ENCODE data around the gene ZCCHC4.
"Not testable (repeated sequence)": the region's sequence is repeated elsewhere in the genome, so short reads cannot be mapped to it uniquely, and the experiment has no call there.

Gene ZCCHC4

DNA sequence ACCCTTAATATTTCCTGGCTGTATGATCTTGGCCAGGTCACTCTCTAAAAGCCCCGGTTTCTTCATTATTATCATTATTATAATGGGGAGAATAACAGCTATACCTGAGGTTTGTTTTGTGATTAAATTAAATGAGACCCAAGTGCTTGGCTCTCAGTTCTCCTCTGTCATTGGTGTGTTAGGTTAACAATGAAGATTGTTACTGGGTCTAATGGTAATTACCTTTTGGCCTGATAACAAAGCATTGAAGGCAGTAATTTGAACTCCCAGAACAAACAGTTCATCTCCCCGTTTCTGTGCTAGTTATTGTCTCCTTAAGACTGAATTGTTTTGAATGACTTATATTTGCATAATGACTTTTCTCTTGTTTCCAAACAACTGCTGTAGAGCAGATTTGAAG lies 57.7 kb downstream of the ZCCHC4 start:
- TF ChIP-seq, protein P1, sequence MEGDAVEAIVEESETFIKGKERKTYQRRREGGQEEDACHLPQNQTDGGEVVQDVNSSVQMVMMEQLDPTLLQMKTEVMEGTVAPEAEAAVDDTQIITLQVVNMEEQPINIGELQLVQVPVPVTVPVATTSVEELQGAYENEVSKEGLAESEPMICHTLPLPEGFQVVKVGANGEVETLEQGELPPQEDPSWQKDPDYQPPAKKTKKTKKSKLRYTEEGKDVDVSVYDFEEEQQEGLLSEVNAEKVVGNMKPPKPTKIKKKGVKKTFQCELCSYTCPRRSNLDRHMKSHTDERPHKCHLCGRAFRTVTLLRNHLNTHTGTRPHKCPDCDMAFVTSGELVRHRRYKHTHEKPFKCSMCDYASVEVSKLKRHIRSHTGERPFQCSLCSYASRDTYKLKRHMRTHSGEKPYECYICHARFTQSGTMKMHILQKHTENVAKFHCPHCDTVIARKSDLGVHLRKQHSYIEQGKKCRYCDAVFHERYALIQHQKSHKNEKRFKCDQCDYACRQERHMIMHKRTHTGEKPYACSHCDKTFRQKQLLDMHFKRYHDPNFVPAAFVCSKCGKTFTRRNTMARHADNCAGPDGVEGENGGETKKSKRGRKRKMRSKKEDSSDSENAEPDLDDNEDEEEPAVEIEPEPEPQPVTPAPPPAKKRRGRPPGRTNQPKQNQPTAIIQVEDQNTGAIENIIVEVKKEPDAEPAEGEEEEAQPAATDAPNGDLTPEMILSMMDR (IDR thresholded peaks at IDR 0.05; ENCODE audit: low read length, missing control alignments) = no peak
- no peak for DNase-seq (ENCODE audit: low read depth)
- no peak overlapping the region for H3K4me3 ChIP-seq (replicated peaks; ENCODE audit: low read depth, low read length)

DNA sequence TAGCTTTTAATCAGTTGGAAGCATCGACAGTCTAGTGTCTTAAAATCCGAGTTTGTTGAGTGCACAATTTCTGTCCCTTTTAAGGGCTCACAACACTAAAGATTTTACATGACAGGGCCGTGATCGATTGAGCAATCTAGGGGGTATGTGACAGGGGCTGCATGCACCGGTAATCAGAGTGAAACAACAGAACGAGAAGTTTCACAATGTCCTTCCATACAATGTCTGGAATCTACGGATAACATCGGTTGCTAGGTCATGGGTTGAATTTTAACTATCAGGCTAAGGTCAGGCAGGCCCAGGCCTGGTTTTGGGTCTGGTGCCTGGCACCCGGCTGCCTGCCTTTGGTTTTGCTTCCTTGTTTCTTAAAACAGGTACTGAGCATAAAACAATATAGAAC lies 60.0 kb downstream of the ZCCHC4 start:
- not testable (repeated sequence) for H3K4me3 ChIP-seq (replicated peaks; ENCODE audit: low read depth, low read length); DNase-seq (ENCODE audit: low read depth)

DNA sequence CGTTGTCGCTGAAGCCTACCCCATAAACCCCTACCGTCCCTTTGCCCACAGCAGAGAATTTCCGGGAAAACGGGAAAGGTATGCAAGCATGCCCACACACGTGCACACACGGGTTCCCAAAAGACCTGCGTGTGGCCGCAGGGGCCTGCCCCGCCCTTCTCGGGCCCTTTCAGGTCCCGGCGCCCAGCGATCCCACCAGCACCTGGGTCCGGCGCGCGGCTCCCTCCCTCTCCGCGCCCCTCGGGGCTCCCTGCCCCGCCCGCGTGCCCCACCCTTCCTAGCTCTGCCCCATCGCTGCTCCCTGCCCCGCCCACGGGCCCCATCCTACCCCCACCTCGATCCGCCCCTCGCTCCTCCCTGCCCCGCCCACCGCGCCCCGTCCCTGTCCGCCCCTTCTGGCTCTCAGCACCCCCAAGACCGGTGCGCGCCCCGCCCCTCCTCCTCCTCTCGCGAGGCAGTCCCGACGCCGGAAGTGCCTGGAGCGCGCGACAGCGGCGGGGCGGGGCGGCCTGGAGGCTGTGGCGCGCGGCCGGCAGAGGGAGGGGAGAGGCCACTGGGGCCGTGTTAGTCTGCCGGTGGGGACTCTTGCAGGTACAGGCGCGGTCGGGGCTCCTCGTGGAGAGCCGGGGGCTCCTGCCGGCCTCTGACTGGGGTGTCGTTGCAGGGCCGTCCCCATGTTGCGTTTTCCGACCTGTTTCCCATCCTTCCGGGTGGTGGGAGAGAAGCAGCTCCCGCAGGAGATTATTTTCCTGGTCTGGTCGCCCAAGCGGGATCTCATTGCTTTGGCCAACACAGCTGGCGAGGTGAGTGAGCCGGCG lies 64.4 kb downstream of the ZCCHC4 start, which contains the start of gene ANAPC4:
ANAPC4 (plus strand) TSS at position 510 of the 818 bp plus-strand sequence; CDS start at position 675, 165 bp downstream.
- peak; percentile 89 for DNase-seq (ENCODE audit: low read depth)
- TF ChIP-seq, protein P1 (IDR thresholded peaks at IDR 0.05; ENCODE audit: low read length, missing control alignments) = no peak
- peak within 1 kb of the TSS; percentile 78 for H3K4me3 ChIP-seq (replicated peaks; ENCODE audit: low read depth, low read length)

DNA sequence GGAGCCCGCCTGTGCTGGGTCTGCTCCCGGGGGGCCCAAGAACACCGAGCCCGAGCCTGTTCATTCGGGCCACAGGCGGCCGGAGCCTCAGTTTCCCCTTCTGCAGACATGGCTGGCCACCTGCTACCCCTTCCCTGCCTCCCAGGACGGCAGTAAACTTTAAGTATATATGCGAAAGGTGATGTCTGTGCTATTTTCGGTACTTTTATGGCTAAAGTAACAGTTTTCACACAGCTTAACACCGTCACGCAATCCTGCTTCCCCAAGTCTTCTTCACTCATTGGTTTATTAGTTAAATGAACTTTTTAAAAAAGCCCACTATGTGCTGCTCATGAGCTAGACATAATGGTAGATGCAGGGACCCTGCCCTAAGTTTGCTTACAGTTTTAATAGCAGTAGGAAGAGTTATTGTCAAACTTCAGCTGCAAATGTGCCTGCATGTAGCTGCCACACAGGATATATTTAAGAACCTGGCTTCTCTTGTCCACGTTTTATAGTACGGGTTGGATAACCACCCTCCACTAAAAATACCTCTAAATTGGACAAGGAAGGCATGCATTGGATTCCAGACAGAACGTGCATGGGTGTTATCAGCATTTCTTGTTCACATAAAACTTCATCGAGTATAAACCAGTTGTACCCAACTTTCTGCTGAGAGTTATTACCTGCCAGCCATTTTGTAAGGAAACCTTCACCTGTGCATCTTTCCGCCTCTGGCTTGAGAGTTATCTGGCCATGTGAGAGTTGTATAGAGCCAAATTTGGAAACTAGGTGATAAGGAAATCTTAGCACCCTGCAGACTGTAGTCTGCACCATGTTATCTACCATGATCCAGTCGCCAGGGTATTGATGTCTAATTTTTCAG lies 65.2 kb downstream of the ZCCHC4 start:
- DNase-seq (ENCODE audit: low read depth) = peak; percentile 4
- peak overlapping the region; percentile 78 for H3K4me3 ChIP-seq (replicated peaks; ENCODE audit: low read depth, low read length)
- TF ChIP-seq, protein P1 (IDR thresholded peaks at IDR 0.05; ENCODE audit: low read length, missing control alignments) = no peak

DNA sequence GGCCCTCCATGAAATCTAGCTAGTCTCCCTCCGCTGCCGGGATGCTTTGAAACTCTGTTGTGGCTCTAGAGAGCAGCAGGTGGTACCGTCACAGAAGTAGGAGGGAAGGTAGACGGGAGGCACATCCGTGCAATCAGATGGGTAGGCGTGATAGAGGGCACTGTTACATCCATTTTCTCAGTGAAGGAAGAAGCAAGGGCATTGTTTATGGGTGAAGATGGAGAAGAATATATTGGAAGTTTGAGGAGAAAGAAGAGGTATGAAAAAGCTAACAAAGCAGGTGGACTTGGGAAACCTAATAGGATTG lies 65.8 kb downstream of the ZCCHC4 start:
- H3K4me3 ChIP-seq (replicated peaks; ENCODE audit: low read depth, low read length) = peak overlapping the region; percentile 78
- TF ChIP-seq, protein P1 (IDR thresholded peaks at IDR 0.05; ENCODE audit: low read length, missing control alignments) = no peak
- no peak for DNase-seq (ENCODE audit: low read depth)

DNA sequence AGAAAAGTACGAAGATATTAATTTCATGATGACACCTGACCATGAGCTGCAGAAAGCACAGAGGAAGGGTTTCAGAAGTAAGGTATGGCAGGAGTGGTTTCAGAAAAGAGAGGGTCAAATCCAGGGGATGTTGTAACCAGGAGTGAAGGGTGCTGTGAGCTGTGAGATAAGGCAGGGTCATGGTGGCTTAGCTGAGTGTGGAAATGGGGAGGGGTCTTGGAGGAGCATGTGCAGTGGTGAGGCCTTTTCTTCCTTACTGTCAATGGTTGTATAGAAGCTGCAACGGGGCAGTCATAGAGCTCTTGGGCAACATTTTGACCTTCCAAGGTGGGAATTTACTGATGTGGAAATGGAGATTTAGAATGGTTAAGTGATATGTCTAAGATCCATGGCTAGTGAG lies 67.0 kb downstream of the ZCCHC4 start:
- no peak for DNase-seq (ENCODE audit: low read depth)
- TF ChIP-seq, protein P1 (IDR thresholded peaks at IDR 0.05; ENCODE audit: low read length, missing control alignments) = no peak
- H3K4me3 ChIP-seq (replicated peaks; ENCODE audit: low read depth, low read length) = no peak overlapping the region

DNA sequence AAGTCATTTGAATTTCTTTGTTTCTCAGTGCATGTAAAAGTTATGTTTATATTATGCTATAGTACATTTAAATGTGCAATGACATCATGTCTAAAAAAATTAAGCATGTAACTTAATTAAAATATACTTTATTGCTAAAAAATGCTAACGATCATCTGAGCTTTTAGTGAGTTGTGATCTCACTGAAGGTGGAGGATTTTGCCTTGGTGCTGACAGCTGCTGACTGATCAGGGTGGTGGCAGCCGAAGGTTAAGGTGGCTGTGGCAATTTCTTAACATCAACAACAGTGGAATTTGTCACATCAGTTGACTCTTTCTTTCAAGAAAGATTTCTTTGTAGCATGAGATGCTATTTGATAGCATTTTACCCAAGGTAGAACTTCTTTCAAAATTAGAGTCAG lies 71.1 kb downstream of the ZCCHC4 start:
- TF ChIP-seq, protein P1 (IDR thresholded peaks at IDR 0.05; ENCODE audit: low read length, missing control alignments) = no peak
- no peak overlapping the region for H3K4me3 ChIP-seq (replicated peaks; ENCODE audit: low read depth, low read length)
- DNase-seq (ENCODE audit: low read depth) = no peak
